Measurements from ENCODE around the gene BID. TPM values are rescaled to one million over a fixed set of nuclear protein-coding genes. Genes with fewer than 3 reads are reported as not detected.
A peak's percentile ranks its signal among the peaks of the same experiment; 100 is the strongest.

The BID gene
- total and polyA plus RNA-seq, 10 of the 15 experiments (the other 5 are each of a cell fraction or from before 2014, with no cell fraction given): 7.9 to 241 (median 136) TPM

DNA sequence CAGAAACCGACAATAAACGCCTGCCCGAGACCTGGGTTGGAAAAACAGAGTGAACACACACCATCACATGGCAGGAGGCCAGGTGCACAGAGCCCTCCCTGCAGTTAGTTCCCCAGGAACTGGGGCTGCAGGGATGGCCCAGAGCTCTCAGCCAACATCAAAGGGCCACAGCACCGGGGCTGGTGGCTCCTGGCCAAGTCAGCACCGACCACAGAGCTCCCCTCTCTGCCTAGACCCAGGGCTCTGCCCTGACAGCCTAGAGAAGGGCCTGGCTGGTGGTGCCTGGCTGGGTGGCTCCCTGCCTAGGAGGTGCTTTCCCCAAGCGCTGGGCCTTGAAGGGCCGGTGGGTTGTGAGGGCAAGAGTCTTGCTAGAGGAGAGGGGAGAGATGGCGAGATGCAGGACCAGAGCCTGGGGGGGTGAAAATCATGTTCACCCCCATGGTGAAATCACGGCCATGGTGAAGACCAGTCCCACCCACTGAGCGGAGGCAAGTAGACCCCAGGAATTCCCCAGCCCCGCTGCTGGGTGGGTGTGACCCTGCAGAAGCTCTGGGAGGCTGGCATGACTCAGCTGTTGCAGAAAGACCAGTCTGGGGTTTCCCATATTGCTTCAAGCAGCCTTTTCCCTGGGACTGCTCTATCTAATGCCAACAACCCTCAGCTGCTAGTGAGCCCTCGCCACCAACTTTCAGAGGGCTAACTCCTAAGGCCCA, 7.2 kb upstream of the BID start:
- Histone ChIP-seq H2AFZ (ENCODE audit: control insufficient read depth, low read depth, low read length) (no peak overlapping the region), H3K27me3 (replicated peaks in 1 of 2; ENCODE audit: control insufficient read depth in 2 of 2, insufficient read depth in 2 of 2, low read length in 1 of 2) (no peaks in the 10 kb centered on the region), H3K4me1 (ENCODE audit: control insufficient read depth, insufficient read depth, low read length) (peaks cover 44% of the 10 kb centered on the region), H3K4me2 (ENCODE audit: control insufficient read depth, insufficient read depth) (peak overlapping the region; percentile 92), H3K79me2 (ENCODE audit: control insufficient read depth, insufficient read depth, low read length) (peaks cover 38% of the 10 kb centered on the region), H3K4me3 (0 out of 2 replicates have a peak overlapping the region, but pooled peaks have one; percentile 91), H4K20me1 (ENCODE audit: control insufficient read depth, insufficient read depth) (no peaks in the 10 kb centered on the region), H3K27ac (ENCODE audit: control insufficient read depth, insufficient read depth) (peak overlapping the region; percentile 98), H3K9ac (ENCODE audit: control insufficient read depth, insufficient read depth, low read length) (peak overlapping the region; percentile 72), H3K36me3 (ENCODE audit: control insufficient read depth in 2 of 2, insufficient read depth in 2 of 2, low read length in 1 of 2) (no peaks in the 10 kb centered on the region; a peak in 1 of 4 replicates), H3K9me3 (replicated peaks; ENCODE audit: control insufficient read depth, insufficient read depth, low read length) (no peaks in the 10 kb centered on the region; the same call in 2 of the 3 replicates)
- intact Hi-C loops (cut with micrococcal nuclease; ENCODE audit: unreplicated experiment) (no loop called here), in situ Hi-C loops (cut with MboI) (no loop called here)
- 4% methylated on average over 12 of the region's 12 CpGs for WGBS (ENCODE audit: insufficient coverage, insufficient replicate concordance, low lambda C conversion rate, missing lambda C conversion rate)
- ChIA-PET RAD21 (ENCODE audit: unreplicated experiment) (interaction anchor here (0.8 to 3.4 kb wide), 8 partner anchors 10 to 295 kb away, joined by 3 to 27 read pairs (median 4); no protein-coding TSS in a partner anchor), POLR2A (interaction anchor here (0.6 to 6.7 kb wide), 5 partner anchors 9 to 296 kb away, joined by 3 to 85 read pairs (median 3); partner anchors contain the start of gene PEX26), CTCF (interaction anchor here (0.6 to 6.4 kb wide), 11 partner anchors 10 to 294 kb away, joined by 3 to 70 read pairs (median 5); no protein-coding TSS in a partner anchor), SMC1A (ENCODE audit: uncharacterized antibody, unreplicated experiment) (interaction anchor here (0.9 to 3.7 kb wide), 9 partner anchors 10 to 295 kb away, joined by 3 to 24 read pairs (median 4); no protein-coding TSS in a partner anchor)
- FAIRE-seq (peak; percentile 47), DNase-seq (ENCODE audit: low read depth, low spot score) (peak; percentile 60), ATAC-seq (peak; percentile 64)
- no TSS peak for BruUV-seq (replicated peaks)
- no peak for TF ChIP-seq MAX (IDR thresholded peaks at IDR 0.05; ENCODE audit: low read depth, low read length)
- TF ChIP-seq DPF2 (IDR thresholded peaks at IDR 0.05): peak; percentile 66
- peak; percentile 72 for TF ChIP-seq IKZF1 (conservative IDR thresholded peaks at IDR 0.05)
- no peak for TF ChIP-seq CBX5 (IDR thresholded peaks at IDR 0.05; ENCODE audit: low read depth)
- peak; percentile 81 for TF ChIP-seq BACH1 (IDR thresholded peaks at IDR 0.05; ENCODE audit: borderline replicate concordance)
- peak; percentile 48 for TF ChIP-seq MEF2B (IDR thresholded peaks at IDR 0.05; ENCODE audit: partially characterized antibody, poor library complexity, severe bottlenecking)
- TF ChIP-seq TCF3 (IDR thresholded peaks at IDR 0.05; ENCODE audit: borderline replicate concordance, insufficient read depth, low read depth, low read length): no peak
- TF ChIP-seq SMAD5 (IDR thresholded peaks at IDR 0.05; ENCODE audit: low read depth): no peak
- TF ChIP-seq SIN3A (IDR thresholded peaks at IDR 0.05; ENCODE audit: low read depth, low read length): no peak
- no peak for TF ChIP-seq KDM1A (IDR thresholded peaks at IDR 0.05; ENCODE audit: borderline replicate concordance)
- peak; percentile 54; the same call in 1 of the 2 replicates for TF ChIP-seq RELB (IDR thresholded peaks at IDR 0.05; ENCODE audit: low read depth)
- TF ChIP-seq, protein P1, sequence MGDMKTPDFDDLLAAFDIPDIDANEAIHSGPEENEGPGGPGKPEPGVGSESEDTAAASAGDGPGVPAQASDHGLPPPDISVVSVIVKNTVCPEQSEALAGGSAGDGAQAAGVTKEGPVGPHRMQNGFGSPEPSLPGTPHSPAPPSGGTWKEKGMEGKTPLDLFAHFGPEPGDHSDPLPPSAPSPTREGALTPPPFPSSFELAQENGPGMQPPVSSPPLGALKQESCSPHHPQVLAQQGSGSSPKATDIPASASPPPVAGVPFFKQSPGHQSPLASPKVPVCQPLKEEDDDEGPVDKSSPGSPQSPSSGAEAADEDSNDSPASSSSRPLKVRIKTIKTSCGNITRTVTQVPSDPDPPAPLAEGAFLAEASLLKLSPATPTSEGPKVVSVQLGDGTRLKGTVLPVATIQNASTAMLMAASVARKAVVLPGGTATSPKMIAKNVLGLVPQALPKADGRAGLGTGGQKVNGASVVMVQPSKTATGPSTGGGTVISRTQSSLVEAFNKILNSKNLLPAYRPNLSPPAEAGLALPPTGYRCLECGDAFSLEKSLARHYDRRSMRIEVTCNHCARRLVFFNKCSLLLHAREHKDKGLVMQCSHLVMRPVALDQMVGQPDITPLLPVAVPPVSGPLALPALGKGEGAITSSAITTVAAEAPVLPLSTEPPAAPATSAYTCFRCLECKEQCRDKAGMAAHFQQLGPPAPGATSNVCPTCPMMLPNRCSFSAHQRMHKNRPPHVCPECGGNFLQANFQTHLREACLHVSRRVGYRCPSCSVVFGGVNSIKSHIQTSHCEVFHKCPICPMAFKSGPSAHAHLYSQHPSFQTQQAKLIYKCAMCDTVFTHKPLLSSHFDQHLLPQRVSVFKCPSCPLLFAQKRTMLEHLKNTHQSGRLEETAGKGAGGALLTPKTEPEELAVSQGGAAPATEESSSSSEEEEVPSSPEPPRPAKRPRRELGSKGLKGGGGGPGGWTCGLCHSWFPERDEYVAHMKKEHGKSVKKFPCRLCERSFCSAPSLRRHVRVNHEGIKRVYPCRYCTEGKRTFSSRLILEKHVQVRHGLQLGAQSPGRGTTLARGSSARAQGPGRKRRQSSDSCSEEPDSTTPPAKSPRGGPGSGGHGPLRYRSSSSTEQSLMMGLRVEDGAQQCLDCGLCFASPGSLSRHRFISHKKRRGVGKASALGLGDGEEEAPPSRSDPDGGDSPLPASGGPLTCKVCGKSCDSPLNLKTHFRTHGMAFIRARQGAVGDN (IDR thresholded peaks at IDR 0.05): peak; percentile 41; the same call in 1 of the 2 replicates
- no peak for TF ChIP-seq NFYB (IDR thresholded peaks at IDR 0.05; ENCODE audit: insufficient read depth, low read depth, low read length)
- TF ChIP-seq CBX3 (IDR thresholded peaks at IDR 0.05; ENCODE audit: borderline replicate concordance, low read depth): no peak
- TF ChIP-seq ZNF384 (IDR thresholded peaks at IDR 0.05; ENCODE audit: borderline replicate concordance, low read depth, low read length): no peak
- no peak for TF ChIP-seq LARP7 (IDR thresholded peaks at IDR 0.05)
- TF ChIP-seq NFXL1 (IDR thresholded peaks at IDR 0.05; ENCODE audit: borderline replicate concordance): no peak
- TF ChIP-seq MTA2 (IDR thresholded peaks at IDR 0.05; ENCODE audit: low read depth): peak; percentile 38

All from GM12878 (cell line).